GM19463 (cell line): ENCODE results near the gene HNRNPA3.

Experiments used
- ATAC-seq: cut with Tn5 transposase; IDR thresholded peaks from one replicate; pipeline ENCODE4 v1.9.1; 2021; ENCODE audit warnings: mild to moderate bottlenecking, moderate library complexity; ENCODE audit not compliant: unreplicated experiment

HNRNPA3 gene

DNA sequence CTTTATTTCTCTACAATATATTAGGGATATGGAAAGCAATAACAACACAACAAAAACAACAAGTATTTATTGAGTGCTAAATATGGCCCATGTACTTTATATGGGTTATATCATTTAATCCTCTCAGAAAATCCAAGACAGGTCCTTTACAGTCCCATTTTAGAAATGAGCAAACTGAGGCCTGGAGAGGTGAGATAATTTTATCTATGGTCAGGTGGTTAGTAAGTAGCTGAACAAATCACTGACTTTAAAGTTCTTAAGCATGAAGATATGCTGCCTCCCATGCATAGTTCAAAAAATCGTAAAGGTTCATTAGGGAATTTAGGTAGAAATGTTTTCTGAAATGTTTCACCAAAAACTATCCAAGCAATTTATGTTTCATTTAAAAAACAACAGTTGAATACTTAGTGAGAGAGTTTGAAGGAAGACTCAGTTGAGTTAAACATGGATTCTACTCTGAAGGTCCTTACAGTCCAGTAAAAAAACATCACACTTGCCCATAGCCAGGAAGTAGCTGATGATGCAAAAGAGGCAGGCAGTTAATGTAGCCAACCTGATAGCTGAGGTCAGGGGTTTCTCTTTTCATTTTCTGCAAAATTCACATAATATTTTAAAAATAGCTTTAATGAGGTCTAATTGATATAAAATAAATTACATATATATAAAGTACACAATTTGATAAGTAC, 59.5 kb downstream of the HNRNPA3 start:
- no peak for ATAC-seq

DNA sequence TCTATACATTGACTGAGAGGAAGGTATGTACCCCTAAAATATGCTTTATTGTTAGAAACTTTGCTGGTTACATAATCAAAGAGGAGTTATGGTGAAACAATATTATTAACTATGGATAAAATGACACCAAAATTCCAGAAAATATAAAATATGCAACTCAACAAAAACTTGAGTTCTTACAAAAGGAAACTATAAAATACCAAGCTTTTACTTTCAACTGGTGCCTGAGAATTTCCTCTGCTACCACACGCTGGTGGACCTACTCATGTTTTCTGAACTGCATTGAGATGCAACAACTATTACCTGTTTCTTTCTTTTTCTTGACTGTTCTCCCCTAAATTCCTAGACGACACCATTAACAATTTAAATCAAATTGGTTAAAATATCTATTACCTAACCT, 60.2 kb downstream of the HNRNPA3 start:
- ATAC-seq: no peak

DNA sequence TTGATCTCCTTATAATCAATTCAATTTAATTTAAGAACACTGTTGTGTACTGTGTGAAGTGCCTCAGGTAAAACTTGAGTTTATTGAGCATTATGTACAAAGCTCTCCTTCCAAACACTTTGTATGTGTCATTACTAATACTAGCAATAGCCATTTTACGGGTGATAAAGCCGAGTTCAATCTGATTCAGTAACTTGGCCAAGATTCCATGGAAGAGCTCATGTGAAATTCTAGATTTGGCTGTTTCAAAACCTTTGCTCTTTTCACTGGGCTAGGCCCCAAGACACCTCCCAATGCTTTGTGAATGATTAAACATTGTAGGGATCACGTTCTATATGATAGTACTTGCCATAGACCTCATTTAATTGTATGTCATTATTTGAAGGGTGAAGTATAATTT, 60.8 kb downstream of the HNRNPA3 start:
- ATAC-seq: no peak
